Smooth muscle cell (in vitro differentiated cells): ENCODE data around the gene PTPRD. TPM values are rescaled to one million over a fixed set of nuclear protein-coding genes. Genes with fewer than 3 reads are reported as not detected.

ENCODE experiments used
- DNase-seq: peaks from one replicate; lab custom pipeline; 2025; ENCODE audit not compliant: unreplicated experiment; lab: John Stamatoyannopoulos, UW
- H2AFZ ChIP-seq: fragments of 200-600 bp; sonication (generic); 2 replicates; pipeline ENCODE4 v1.6.0; 2016; ENCODE audit warnings: antibody characterized with exemption, low read depth, mild to moderate bottlenecking
- H3F3A ChIP-seq: fragments of 200-600 bp; sonication (generic); 2 replicates; pipeline ENCODE4 v1.6.0; 2017; ENCODE audit warnings: antibody characterized with exemption, low read depth
- H3K27ac ChIP-seq: fragments of 200-600 bp; sonication (generic); 2 replicates; pipeline ENCODE4 v1.5.1; 2016; ENCODE audit warnings: low read depth, mild to moderate bottlenecking
- H3K27me3 ChIP-seq: fragments of 200-600 bp; sonication (generic); 2 replicates; pipeline ENCODE4 v1.6.1; 2016; ENCODE audit warnings: low read depth, mild to moderate bottlenecking
- H3K36me3 ChIP-seq: fragments of 200-600 bp; sonication (generic); 2 replicates; pipeline ENCODE4 v1.5.1; 2016; ENCODE audit warnings: low read depth
- H3K4me1 ChIP-seq: fragments of 200-600 bp; sonication (generic); 2 replicates; pipeline ENCODE4 v1.5.1; 2016; ENCODE audit warnings: low read depth
- H3K4me2 ChIP-seq: fragments of 200-600 bp; sonication (generic); 2 replicates; pipeline ENCODE4 v1.6.0; 2016; ENCODE audit warnings: mild to moderate bottlenecking
- H3K4me3 ChIP-seq: fragments of 200-600 bp; sonication (generic); 2 replicates; pipeline ENCODE4 v1.5.1; 2016; ENCODE audit warnings: mild to moderate bottlenecking
- H3K79me2 ChIP-seq: fragments of 200-600 bp; sonication (generic); 2 replicates; pipeline ENCODE4 v1.6.0; 2016; ENCODE audit warnings: low read depth, mild to moderate bottlenecking
- H3K9ac ChIP-seq: fragments of 200-600 bp; sonication (generic); 2 replicates; pipeline ENCODE4 v1.6.0; 2016; ENCODE audit warnings: low read depth
- H3K9me3 ChIP-seq: fragments of 200-600 bp; sonication (generic); replicated peaks from 2 replicates; pipeline ENCODE4 v1.5.1; 2016; ENCODE audit warnings: low read depth
- H4K20me1 ChIP-seq: fragments of 200-600 bp; sonication (generic); 2 replicates; pipeline ENCODE4 v1.6.0; 2016; ENCODE audit warnings: low read depth
- WGBS: methylation state at CpG from one replicate; pipeline ENCODE4 v1.1.7; 2016; ENCODE audit warnings: low lambda C conversion rate; 5-methylcytosine and 5-hydroxymethylcytosine counted together
- polyA plus RNA-seq: library from polyadenylated mRNA; unstranded; fragments of >200 nt; fragmentation: Nextera tagmentation; extraction: Ambion mirVana; gene quantifications from 2 replicates; pipeline ENCODE4 v1.2.1, GENCODE V29; 2016
- total RNA-seq: library from RNA; depleted of rRNA; stranded (reverse); fragments of >200 nt; gene quantifications from 2 replicates; pipeline ENCODE4 v1.2.3, GENCODE V29; 2014
- TF ChIP-seq, protein P1 (sequence below): fragments of 200-600 bp; sonication (generic); IDR thresholded peaks from 2 replicates; pipeline ENCODE4 v1.5.1; 2017; ENCODE audit warnings: borderline replicate concordance, mild to moderate bottlenecking, antibody characterized with exemption; ENCODE audit not compliant: insufficient read depth, poor library complexity, severe bottlenecking

PTPRD gene
- total and polyA plus RNA-seq, 2 experiments from 2014 or later, result 6.5 to 61.0 TPM

DNA sequence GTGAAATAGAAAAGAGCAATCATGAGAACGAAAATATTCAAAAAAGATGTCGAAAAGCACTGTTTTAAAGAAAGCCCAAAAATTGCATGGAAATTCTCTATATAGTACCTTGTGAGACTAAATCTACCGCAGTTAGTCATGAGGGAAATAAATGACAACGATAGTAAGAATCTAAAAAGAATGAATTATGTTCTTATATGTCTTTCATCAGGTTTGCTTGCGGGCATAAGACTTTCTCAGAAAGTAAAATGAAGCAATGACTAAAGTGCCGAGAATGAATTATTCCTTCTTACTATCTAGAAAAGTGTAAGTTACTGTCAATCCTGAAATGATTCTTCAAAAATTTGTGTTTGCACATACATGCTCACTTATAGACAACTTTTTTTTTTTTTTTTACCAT lies 26.4 kb downstream of the PTPRD start:
- no peak for DNase-seq
- H4K20me1 ChIP-seq, result no peaks in the 10 kb centered on the region
- TF ChIP-seq, protein P1, sequence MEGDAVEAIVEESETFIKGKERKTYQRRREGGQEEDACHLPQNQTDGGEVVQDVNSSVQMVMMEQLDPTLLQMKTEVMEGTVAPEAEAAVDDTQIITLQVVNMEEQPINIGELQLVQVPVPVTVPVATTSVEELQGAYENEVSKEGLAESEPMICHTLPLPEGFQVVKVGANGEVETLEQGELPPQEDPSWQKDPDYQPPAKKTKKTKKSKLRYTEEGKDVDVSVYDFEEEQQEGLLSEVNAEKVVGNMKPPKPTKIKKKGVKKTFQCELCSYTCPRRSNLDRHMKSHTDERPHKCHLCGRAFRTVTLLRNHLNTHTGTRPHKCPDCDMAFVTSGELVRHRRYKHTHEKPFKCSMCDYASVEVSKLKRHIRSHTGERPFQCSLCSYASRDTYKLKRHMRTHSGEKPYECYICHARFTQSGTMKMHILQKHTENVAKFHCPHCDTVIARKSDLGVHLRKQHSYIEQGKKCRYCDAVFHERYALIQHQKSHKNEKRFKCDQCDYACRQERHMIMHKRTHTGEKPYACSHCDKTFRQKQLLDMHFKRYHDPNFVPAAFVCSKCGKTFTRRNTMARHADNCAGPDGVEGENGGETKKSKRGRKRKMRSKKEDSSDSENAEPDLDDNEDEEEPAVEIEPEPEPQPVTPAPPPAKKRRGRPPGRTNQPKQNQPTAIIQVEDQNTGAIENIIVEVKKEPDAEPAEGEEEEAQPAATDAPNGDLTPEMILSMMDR, result no peak
- H3K36me3 ChIP-seq, result no peaks in the 10 kb centered on the region
- H3K9ac ChIP-seq, result no peak overlapping the region
- H2AFZ ChIP-seq, result no peak overlapping the region
- no peaks in the 10 kb centered on the region for H3F3A ChIP-seq
- H3K9me3 ChIP-seq, result no peaks in the 10 kb centered on the region
- H3K27me3 ChIP-seq, result peaks cover 4% of the 10 kb centered on the region
- no peak overlapping the region for H3K4me2 ChIP-seq
- H3K79me2 ChIP-seq, result no peaks in the 10 kb centered on the region
- no peak overlapping the region for H3K27ac ChIP-seq
- H3K4me1 ChIP-seq, result no peaks in the 10 kb centered on the region
- no peak overlapping the region for H3K4me3 ChIP-seq
- 97% methylated on average over 6 of the region's 6 CpGs for WGBS

DNA sequence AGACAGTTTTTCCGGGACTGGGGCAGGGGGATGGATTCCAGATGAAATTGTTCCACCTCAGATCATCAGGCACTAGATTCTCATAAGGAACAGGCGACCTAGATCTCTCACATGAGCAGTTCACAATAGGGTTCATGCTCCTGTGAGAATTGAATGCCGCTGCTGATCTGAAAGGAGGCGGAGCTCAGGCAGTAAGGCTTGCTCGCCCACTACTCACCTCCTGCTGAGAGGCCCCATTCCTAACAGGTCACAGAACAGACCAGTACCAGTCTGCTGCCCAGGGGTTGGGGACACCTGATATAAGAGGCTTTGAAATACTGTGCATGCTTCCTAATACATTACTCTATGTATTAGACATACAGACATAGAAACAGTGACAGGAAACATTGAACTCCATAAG lies 41.1 kb downstream of the PTPRD start:
- WGBS, result 81% methylated on average over 5 of the region's 5 CpGs
- no peaks in the 10 kb centered on the region for H3K4me1 ChIP-seq
- H3K36me3 ChIP-seq, result no peaks in the 10 kb centered on the region
- H3K27ac ChIP-seq, result no peak overlapping the region
- no peaks in the 10 kb centered on the region for H3K79me2 ChIP-seq
- no peak for DNase-seq
- H2AFZ ChIP-seq, result no peak overlapping the region
- H3F3A ChIP-seq, result no peaks in the 10 kb centered on the region
- H3K27me3 ChIP-seq, result no peaks in the 10 kb centered on the region
- TF ChIP-seq, protein P1, result no peak
- H4K20me1 ChIP-seq, result no peaks in the 10 kb centered on the region
- H3K9ac ChIP-seq, result no peak overlapping the region
- H3K9me3 ChIP-seq, result no peaks in the 10 kb centered on the region
- no peak overlapping the region for H3K4me3 ChIP-seq
- no peak overlapping the region for H3K4me2 ChIP-seq

DNA sequence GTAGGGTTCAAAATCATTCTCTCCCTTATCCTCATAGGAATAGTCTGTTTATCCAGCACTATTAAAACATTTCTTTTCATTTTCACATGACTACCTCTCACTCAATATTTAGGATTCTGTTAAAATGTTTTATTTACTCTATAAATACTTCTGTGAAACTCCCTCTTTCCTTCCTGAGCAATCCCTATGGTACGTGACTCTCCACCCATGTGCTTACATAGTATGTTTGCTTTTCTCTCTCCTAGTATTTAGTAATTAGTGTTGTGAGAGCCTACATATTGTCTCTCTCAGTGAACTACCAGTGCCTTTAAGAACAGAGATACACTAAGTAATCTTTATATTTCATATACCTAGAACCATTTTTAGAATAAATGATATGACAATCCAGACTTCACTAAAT lies 46.0 kb downstream of the PTPRD start:
- Histone ChIP-seq H3K4me1 (no peaks in the 10 kb centered on the region), H4K20me1 (no peaks in the 10 kb centered on the region), H3K9ac (no peak overlapping the region), H3K9me3 (no peaks in the 10 kb centered on the region), H3K36me3 (no peaks in the 10 kb centered on the region), H3F3A (no peaks in the 10 kb centered on the region), H2AFZ (no peak overlapping the region), H3K4me2 (no peak overlapping the region), H3K4me3 (no peak overlapping the region), H3K79me2 (no peaks in the 10 kb centered on the region), H3K27me3 (no peaks in the 10 kb centered on the region), H3K27ac (no peak overlapping the region)
- no peak for DNase-seq
- WGBS, result 76% methylated on average over 1 of the region's 1 CpG
- TF ChIP-seq, protein P1, result no peak

DNA sequence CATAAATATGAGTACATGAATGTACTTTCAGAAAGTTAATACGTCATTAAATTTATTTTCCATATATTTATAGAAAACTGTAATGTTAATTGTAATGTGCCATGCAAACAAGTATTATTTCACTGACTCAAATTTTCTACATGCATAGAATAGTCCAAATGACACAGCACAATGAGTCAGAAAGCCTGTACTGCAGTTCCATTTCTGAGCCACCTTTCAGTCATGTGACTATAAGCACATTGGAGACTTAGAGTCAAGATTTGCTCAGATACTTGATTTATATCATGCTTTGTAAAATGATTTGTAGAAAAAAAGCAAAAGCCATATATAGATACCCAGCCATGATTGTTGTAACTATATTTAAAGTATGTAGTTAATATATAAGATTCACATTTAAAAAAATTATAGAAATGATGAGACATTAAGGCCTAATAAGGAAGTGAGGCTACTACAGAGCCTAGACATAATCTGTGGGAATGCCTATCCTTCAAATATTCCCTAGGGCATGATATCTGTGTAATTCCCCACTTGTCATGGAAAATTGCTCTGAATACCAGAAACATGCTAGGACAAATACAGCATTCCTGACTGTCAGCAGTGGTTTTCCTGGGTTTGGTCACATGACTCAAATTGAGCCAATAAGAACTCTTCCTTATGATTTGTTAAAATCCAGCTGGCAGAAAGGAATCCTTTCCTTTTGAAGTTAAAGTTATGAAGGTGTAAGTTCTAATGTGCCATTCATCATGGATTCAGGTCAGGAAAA lies 50.0 kb downstream of the PTPRD start:
- Histone ChIP-seq H3K36me3 (no peaks in the 10 kb centered on the region), H3K27ac (peak overlapping the region; percentile 78), H3F3A (no peaks in the 10 kb centered on the region), H2AFZ (no peak overlapping the region), H3K4me1 (no peaks in the 10 kb centered on the region), H3K9me3 (no peaks in the 10 kb centered on the region), H4K20me1 (no peaks in the 10 kb centered on the region), H3K4me3 (no peak overlapping the region), H3K27me3 (no peaks in the 10 kb centered on the region), H3K79me2 (no peaks in the 10 kb centered on the region), H3K4me2 (no peak overlapping the region), H3K9ac (no peak overlapping the region)
- 92% methylated on average over 1 of the region's 1 CpG for WGBS
- TF ChIP-seq, protein P1, result no peak
- DNase-seq, result no peak
